ENCODE data around the gene DYNC1I2.
"Not testable (repeated sequence)": the region's sequence is repeated elsewhere in the genome, so short reads cannot be mapped to it uniquely, and the experiment has no call there.

The DYNC1I2 gene

GRCh38 chr2:171718720-171719119 lies 31.5 kb downstream of the DYNC1I2 start:
- peak in 1 of 5 experiments; percentile 79 for DNase-seq

GRCh38 chr2:171719660-171720059 lies 32.4 kb downstream of the DYNC1I2 start:
- no peak for DNase-seq

GRCh38 chr2:171723716-171724683 lies 36.7 kb downstream of the DYNC1I2 start:
- DNase-seq: no peak

GRCh38 chr2:171726847-171727450 lies 39.7 kb downstream of the DYNC1I2 start:
- no peak for DNase-seq

- DNase-seq: no peak
Measured at GRCh38 chr2:171728989-171729951, 42.0 kb downstream of the DYNC1I2 start.

GRCh38 chr2:171729952-171730317 lies 42.7 kb downstream of the DYNC1I2 start:
- no peak for DNase-seq

GRCh38 chr2:171735991-171736710 lies 48.9 kb downstream of the DYNC1I2 start:
- no peak for DNase-seq

- DNase-seq: peak in 1 of 5 experiments; percentile 52
Measured at GRCh38 chr2:171741189-171741588, 53.9 kb downstream of the DYNC1I2 start.

- DNase-seq: no peak
Measured at GRCh38 chr2:171742760-171743159, 55.5 kb downstream of the DYNC1I2 start.

- peak in 1 of 5 experiments; percentile 57 for DNase-seq
Measured at GRCh38 chr2:171745141-171745540, 57.9 kb downstream of the DYNC1I2 start.

GRCh38 chr2:171745806-171746205 lies 58.5 kb downstream of the DYNC1I2 start:
- peak in 1 of 5 experiments; percentile 65 for DNase-seq

GRCh38 chr2:171747371-171747770 lies 60.1 kb downstream of the DYNC1I2 start:
- no peak for DNase-seq

- peak in 1 of 5 experiments; percentile 12 for DNase-seq
Measured at GRCh38 chr2:171754254-171754939, 67.1 kb downstream of the DYNC1I2 start.

GRCh38 chr2:171758762-171759161 lies 71.5 kb downstream of the DYNC1I2 start:
- DNase-seq: not testable (repeated sequence)

- DNase-seq: not testable (repeated sequence)
Measured at GRCh38 chr2:171761176-171761575, 73.9 kb downstream of the DYNC1I2 start.

- no peak for DNase-seq
Measured at GRCh38 chr2:171762879-171763573, 75.8 kb downstream of the DYNC1I2 start.

- no peak for DNase-seq
Measured at GRCh38 chr2:171763602-171764001, 76.3 kb downstream of the DYNC1I2 start.

- DNase-seq: no peak
Measured at GRCh38 chr2:171771463-171771862, 84.2 kb downstream of the DYNC1I2 start.

- DNase-seq: no peak
Measured at GRCh38 chr2:171772373-171772772, 85.1 kb downstream of the DYNC1I2 start.

GRCh38 chr2:171774581-171774980 lies 87.3 kb downstream of the DYNC1I2 start:
- not testable (repeated sequence) for DNase-seq

GRCh38 chr2:171778515-171778914 lies 91.2 kb downstream of the DYNC1I2 start:
- no peak for DNase-seq

Measured in T-helper 2 cell (primary cell).